ENCODE measurements around the gene BPIFB3.
"Not testable (repeated sequence)": the region's sequence is repeated elsewhere in the genome, so short reads cannot be mapped to it uniquely, and the experiment has no call there.

BPIFB3 gene

DNA sequence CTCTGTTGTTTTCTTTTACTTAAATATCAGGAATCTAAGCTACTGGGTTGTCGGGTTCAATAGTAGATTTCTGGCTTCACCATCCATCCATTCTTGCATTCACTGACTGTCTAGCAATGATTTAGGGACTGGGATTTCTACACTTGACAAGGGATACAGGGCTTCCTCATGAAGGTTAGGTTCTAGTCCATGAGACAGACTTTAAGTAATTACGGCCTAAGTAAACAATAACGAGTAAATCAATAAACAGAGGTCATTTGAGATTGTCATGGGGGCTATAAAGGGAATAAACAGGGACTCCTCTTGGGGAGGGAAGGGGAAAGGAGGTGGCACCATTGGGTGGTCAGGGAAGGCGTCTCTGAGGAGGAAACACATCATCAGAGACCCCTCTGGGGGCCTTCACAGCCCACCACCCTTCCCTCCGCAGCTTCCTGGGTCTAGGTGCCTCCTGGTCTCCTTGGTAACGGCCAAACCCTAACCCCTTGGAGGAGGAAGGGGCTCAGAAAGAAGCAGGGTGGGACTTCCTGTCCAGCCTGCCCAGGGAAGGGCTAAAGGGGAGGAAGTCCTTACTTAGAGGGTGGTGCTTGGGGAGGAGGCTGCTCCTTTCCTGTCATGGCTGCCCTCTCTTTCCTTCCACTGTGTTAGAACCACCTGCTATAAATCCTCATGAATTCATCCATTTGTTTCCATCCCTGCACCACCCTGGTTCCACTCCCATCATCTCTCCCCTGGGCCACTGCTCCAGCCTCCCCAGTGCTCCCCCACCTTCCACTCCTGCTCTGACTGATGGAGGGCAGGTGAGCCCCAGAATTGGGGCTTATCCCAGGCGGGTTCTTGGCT lies 59.1 kb downstream of the BPIFB3 start:
- no peak overlapping the region for H3K27ac ChIP-seq (ENCODE audit: low read depth, low read length)
- H3K9ac ChIP-seq (ENCODE audit: low read length) = no peak overlapping the region
- no peaks in the 10 kb centered on the region for H3K4me1 ChIP-seq (ENCODE audit: control insufficient read depth, insufficient read depth, low read length)
- no peak overlapping the region for H3K4me3 ChIP-seq (ENCODE audit: low read length)
- no peaks in the 10 kb centered on the region for H3K36me3 ChIP-seq (ENCODE audit: control insufficient read depth, insufficient read depth, low read length)
- H3K27me3 ChIP-seq (ENCODE audit: control insufficient read depth, insufficient read depth, low read length) = no peaks in the 10 kb centered on the region

DNA sequence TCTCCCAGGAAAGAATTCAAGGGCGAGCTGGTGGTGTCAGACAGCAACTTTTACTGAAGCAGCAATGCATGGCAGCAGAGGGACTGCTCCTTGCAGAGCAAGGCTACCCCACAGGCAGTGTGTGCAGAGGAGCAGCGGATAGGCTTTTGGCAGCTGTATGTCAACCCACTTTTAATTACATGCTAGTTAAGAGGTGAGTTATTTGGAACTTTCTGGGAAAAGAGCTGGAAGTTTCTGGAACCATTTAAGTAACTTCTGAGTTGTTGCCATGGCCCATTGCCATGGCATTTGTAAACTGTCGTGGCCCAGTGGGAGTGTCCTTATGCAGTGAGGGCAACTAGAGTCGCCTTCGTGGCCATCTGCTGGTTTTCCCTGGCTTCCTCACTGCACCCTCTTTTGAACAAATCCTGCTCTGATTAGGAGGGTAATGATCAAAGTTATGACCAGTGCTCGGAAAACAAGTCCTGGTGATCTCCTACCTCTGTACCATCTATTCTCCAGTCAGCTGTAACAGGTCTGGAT lies 59.7 kb downstream of the BPIFB3 start:
- Histone ChIP-seq H3K9ac (ENCODE audit: low read length) (no peak overlapping the region), H3K27me3 (ENCODE audit: control insufficient read depth, insufficient read depth, low read length) (no peaks in the 10 kb centered on the region), H3K36me3 (ENCODE audit: control insufficient read depth, insufficient read depth, low read length) (no peaks in the 10 kb centered on the region), H3K4me1 (ENCODE audit: control insufficient read depth, insufficient read depth, low read length) (no peaks in the 10 kb centered on the region), H3K27ac (ENCODE audit: low read depth, low read length) (no peak overlapping the region), H3K4me3 (ENCODE audit: low read length) (no peak overlapping the region)

DNA sequence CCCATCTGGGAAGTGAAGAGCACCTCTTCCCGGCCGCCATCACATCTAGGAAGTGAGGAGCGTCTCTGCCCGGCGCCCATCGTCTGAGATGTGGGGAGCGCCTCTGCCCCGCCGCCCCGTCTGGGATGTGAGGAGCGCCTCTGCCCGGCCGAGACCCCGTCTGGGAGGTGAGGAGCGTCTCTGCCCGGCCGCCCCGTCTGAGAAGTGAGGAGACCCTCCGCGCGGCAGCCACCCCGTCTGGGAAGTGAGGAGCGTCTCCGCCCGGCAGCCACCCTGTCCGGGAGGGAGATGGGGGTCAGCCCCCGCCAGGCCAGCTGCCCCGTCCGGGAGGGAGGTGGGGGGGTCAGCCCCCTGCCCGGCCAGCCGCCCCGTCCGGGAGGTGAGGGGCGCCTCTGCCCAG lies 61.8 kb downstream of the BPIFB3 start:
- not testable (repeated sequence) for H3K4me3 ChIP-seq (ENCODE audit: low read length); H3K27me3 ChIP-seq (ENCODE audit: control insufficient read depth, insufficient read depth, low read length); H3K9ac ChIP-seq (ENCODE audit: low read length); H3K36me3 ChIP-seq (ENCODE audit: control insufficient read depth, insufficient read depth, low read length); H3K27ac ChIP-seq (ENCODE audit: low read depth, low read length); H3K4me1 ChIP-seq (ENCODE audit: control insufficient read depth, insufficient read depth, low read length)

DNA sequence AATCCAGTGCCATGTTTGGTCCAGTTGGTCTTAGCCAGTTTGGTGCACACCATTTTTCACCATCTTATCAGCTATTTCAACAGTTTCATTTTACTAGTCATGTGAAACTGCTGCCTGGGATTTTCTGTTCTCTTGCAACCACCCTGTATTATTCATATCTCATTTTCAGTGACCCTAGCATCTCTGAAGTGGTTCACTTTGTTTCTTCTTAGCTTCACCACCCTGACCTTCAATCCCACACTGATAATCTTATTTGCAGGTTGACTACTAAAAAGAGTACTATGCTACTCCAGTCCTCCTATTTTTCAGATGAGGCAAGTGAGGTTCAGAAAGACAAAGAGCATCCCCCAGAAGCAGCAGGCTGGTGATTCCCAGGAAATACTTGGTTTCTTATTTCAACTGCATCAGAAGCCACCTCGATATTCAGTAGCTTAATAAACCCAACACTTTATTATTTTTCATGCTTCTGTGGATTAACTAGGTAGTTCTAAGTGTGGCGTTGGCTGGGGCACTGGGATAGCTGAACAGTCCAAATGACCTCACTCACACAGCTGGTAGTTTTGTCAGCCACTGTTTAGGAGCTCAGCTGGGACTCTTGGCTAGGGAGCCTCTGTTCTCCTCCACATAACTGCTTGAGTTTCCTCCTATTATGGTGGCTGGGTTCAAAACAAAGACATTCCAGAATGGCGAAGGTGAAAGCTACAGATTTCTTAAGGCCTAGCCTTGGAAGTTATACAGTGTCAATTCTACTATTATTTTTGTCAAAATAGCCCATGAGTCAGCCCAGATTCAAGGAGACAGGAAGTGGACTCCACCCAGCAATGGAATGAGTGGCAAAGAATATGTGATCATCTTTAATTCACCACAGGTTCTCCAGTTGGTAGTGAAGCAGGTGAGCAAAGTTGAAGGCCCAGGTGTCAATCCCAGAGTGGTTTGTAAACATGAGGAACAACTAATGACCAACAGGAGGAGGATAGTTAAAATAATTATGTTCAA lies 66.3 kb downstream of the BPIFB3 start:
- no peaks in the 10 kb centered on the region for H3K4me1 ChIP-seq (ENCODE audit: control insufficient read depth, insufficient read depth, low read length)
- no peak overlapping the region for H3K9ac ChIP-seq (ENCODE audit: low read length)
- H3K36me3 ChIP-seq (ENCODE audit: control insufficient read depth, insufficient read depth, low read length) = no peaks in the 10 kb centered on the region
- no peak overlapping the region for H3K27ac ChIP-seq (ENCODE audit: low read depth, low read length)
- H3K27me3 ChIP-seq (ENCODE audit: control insufficient read depth, insufficient read depth, low read length) = no peaks in the 10 kb centered on the region
- H3K4me3 ChIP-seq (ENCODE audit: low read length) = no peak overlapping the region

DNA sequence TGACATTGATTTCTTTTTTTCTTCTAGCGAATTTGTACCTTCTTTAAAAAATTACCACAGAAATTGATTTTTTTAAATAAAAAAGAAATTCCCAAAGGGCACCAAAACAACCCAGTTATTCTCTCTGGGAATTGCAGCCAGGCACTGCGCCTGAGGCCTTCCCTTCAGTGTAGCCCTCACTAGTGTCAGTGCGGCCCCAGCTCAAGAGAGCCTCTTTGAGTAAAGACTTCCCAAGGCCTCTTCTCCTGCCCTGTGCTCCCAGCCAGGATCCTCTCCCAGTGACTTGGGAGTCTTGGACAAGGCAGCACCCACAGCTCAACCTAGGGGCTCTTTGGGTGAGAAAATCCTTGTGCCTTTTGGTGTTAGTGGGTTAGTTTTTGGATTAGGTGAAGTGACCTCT lies 67.2 kb downstream of the BPIFB3 start:
- Histone ChIP-seq H3K36me3 (ENCODE audit: control insufficient read depth, insufficient read depth, low read length) (no peaks in the 10 kb centered on the region), H3K27me3 (ENCODE audit: control insufficient read depth, insufficient read depth, low read length) (no peaks in the 10 kb centered on the region), H3K27ac (ENCODE audit: low read depth, low read length) (no peak overlapping the region), H3K4me3 (ENCODE audit: low read length) (no peak overlapping the region), H3K4me1 (ENCODE audit: control insufficient read depth, insufficient read depth, low read length) (no peaks in the 10 kb centered on the region), H3K9ac (ENCODE audit: low read length) (no peak overlapping the region)

DNA sequence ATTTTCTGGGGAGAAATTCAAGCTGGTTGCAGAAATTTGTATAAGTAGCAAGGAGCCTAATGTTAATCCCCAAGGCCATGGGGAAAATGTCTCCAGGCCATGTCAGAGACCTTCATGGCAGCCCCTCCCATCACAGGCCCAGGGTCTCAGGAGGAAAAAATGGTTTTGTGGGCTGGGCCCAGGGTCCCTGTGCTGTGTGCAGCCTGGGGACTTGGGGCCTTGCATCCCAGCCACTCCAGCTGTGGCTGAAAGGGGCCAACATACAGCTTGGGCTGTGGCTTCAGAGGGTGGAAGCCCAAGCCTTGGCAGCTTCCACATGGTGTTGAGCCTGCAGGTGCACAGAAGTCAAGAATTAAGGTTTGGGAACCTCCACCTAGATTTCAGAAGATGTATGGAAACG lies 68.6 kb downstream of the BPIFB3 start:
- H3K4me1 ChIP-seq (ENCODE audit: control insufficient read depth, insufficient read depth, low read length); H3K27ac ChIP-seq (ENCODE audit: low read depth, low read length); H3K4me3 ChIP-seq (ENCODE audit: low read length); H3K27me3 ChIP-seq (ENCODE audit: control insufficient read depth, insufficient read depth, low read length); H3K36me3 ChIP-seq (ENCODE audit: control insufficient read depth, insufficient read depth, low read length); H3K9ac ChIP-seq (ENCODE audit: low read length): not testable (repeated sequence)

Measured in rectal smooth muscle tissue (tissue), 1 donor.